GM12875 (cell line): ENCODE results near the gene DLG5.
"Not testable (repeated sequence)": the region's sequence is repeated elsewhere in the genome, so short reads cannot be mapped to it uniquely, and the experiment has no call there.

Source experiments
- H3K4me3 ChIP-seq: one replicate; pipeline ENCODE4 v1.5.1; 2011; ENCODE audit warnings: low read depth, low read length, control low read depth
- CTCF ChIP-seq: IDR thresholded peaks from 2 replicates; pipeline ENCODE4 v1.5.1; 2011; ENCODE audit warnings: low read depth, mild to moderate bottlenecking, control low read depth, inconsistent platforms, low read length, moderate library complexity, borderline replicate concordance; ENCODE audit not compliant: insufficient read depth

Gene DLG5

GRCh38 chr10:77770081-77770867, 156.3 kb downstream of the DLG5 start:
- H3K4me3 ChIP-seq = no peak overlapping the region
- no peak for TF ChIP-seq CTCF

GRCh38 chr10:77768039-77768438, 158.5 kb downstream of the DLG5 start:
- no peak for TF ChIP-seq CTCF
- H3K4me3 ChIP-seq = no peak overlapping the region

- no peak for TF ChIP-seq CTCF
These were observed 162.8 kb downstream of the DLG5 start for GRCh38 chr10:77763453-77764430.

GRCh38 chr10:77758406-77758805, 168.1 kb downstream of the DLG5 start:
- H3K4me3 ChIP-seq = not testable (repeated sequence)

More at GRCh38 chr10:77763453-77764430, 162.8 kb downstream of the DLG5 start:
- H3K4me3 ChIP-seq = no peak overlapping the region

- peak; percentile 70 for TF ChIP-seq CTCF
- H3K4me3 ChIP-seq = no peak overlapping the region
These were observed 170.0 kb downstream of the DLG5 start for GRCh38 chr10:77756319-77757232.

GRCh38 chr10:77746047-77746707, 180.4 kb downstream of the DLG5 start:
- H3K4me3 ChIP-seq = no peak overlapping the region
- TF ChIP-seq CTCF = no peak
